Neural cell (in vitro differentiated cells): Measurements from ENCODE around the gene ZNF853. TPM values are rescaled to one million over a fixed set of nuclear protein-coding genes. Genes with fewer than 3 reads are reported as not detected.
A peak's percentile ranks its signal among the peaks of the same experiment; 100 is the strongest.
"Not testable (repeated sequence)": the region's sequence is repeated elsewhere in the genome, so short reads cannot be mapped to it uniquely, and the experiment has no call there.

ENCODE experiments used
- H2AFZ ChIP-seq: fragments of 200-600, 300-800 bp; sonication (generic), shearing (Covaris generic); 2 replicates; pipeline ENCODE4 v1.6.0; 2014; ENCODE audit warnings: low read depth, mild to moderate bottlenecking, antibody characterized with exemption, low read length, moderate library complexity
- H3F3A ChIP-seq: fragments of 200-600 bp; shearing (Covaris generic); 2 replicates; pipeline ENCODE4 v1.6.1; 2016; ENCODE audit warnings: mild to moderate bottlenecking, moderate library complexity, mixed read lengths, antibody characterized with exemption, low read length; ENCODE audit not compliant: insufficient read depth, poor library complexity, severe bottlenecking
- H3K27ac ChIP-seq: fragments of 200-600, 300-800 bp; sonication (generic), shearing (Covaris generic); 2 replicates; pipeline ENCODE4 v1.5.1; 2014; ENCODE audit warnings: mild to moderate bottlenecking, low read length, moderate library complexity
- H3K27me3 ChIP-seq: fragments of 300-800, 200-600 bp; sonication (generic), shearing (Covaris generic); 2 replicates; pipeline ENCODE4 v1.6.0; 2014; ENCODE audit warnings: mild to moderate bottlenecking, low read depth, low read length, moderate library complexity; ENCODE audit not compliant: insufficient read depth
- H3K36me3 ChIP-seq: fragments of 300-800, 200-600 bp; sonication (generic), shearing (Covaris generic); 2 replicates; pipeline ENCODE4 v1.5.1; 2014; ENCODE audit warnings: mild to moderate bottlenecking, antibody characterized with exemption, low read length, moderate library complexity; ENCODE audit not compliant: insufficient read depth
- H3K4me2 ChIP-seq: fragments of 300-800, 200-600 bp; sonication (generic), shearing (Covaris generic); 2 replicates; pipeline ENCODE4 v1.6.0; 2014; ENCODE audit warnings: mild to moderate bottlenecking, low read length
- H3K4me3 ChIP-seq: fragments of 300-800, 200-600 bp; sonication (generic), shearing (Covaris generic); 2 replicates; pipeline ENCODE4 v1.5.1; 2014; ENCODE audit warnings: mild to moderate bottlenecking, low read length, moderate library complexity
- H3K79me2 ChIP-seq: fragments of 200-600 bp; shearing (Covaris generic); replicated peaks from 2 replicates; pipeline ENCODE4 v1.6.0; 2014; ENCODE audit warnings: mild to moderate bottlenecking, low read length, moderate library complexity; ENCODE audit not compliant: insufficient read depth
- H3K9ac ChIP-seq: fragments of 300-800, 200-600 bp; sonication (generic), shearing (Covaris generic); 2 replicates; pipeline ENCODE4 v1.6.1; 2016; ENCODE audit warnings: mild to moderate bottlenecking, low read length, mixed read lengths
- H3K9me2 ChIP-seq: fragments of 200-600 bp; shearing (Covaris generic); 2 replicates; pipeline ENCODE4 v1.6.1; 2016; ENCODE audit warnings: mild to moderate bottlenecking, low read length, mixed read lengths; ENCODE audit not compliant: insufficient read depth
- H3K9me3 ChIP-seq: fragments of 200-600, 300-800 bp; sonication (generic), shearing (Covaris generic); 2 replicates; pipeline ENCODE4 v1.6.1; 2016; ENCODE audit warnings: mild to moderate bottlenecking, mixed run types, low read length, moderate library complexity, mixed read lengths
- H4K20me1 ChIP-seq: fragments of 200-600 bp; shearing (Covaris generic); 2 replicates; pipeline ENCODE4 v1.6.1; 2016; ENCODE audit warnings: mild to moderate bottlenecking, mixed run types; ENCODE audit not compliant: insufficient read depth
- CTCF ChIP-seq: fragments of 450-650 bp; IDR thresholded peaks from 2 replicates; pipeline ENCODE4 v1.5.1; 2014; ENCODE audit warnings: antibody characterized with exemption, mild to moderate bottlenecking, moderate library complexity; ENCODE audit not compliant: poor library complexity, severe bottlenecking
- EP300 ChIP-seq: fragments of 450-650 bp; conservative IDR thresholded peaks from 2 replicates; pipeline ENCODE4 v1.6.1; 2014; ENCODE audit warnings: antibody characterized with exemption, mild to moderate bottlenecking, moderate library complexity; ENCODE audit not compliant: poor library complexity, severe bottlenecking
- EZH2 ChIP-seq: fragments of 200-600, 300-800 bp; shearing (Covaris generic), sonication (generic); IDR thresholded peaks from 2 replicates; pipeline ENCODE4 v1.6.1; 2014; ENCODE audit warnings: antibody characterized with exemption, low read length, borderline replicate concordance, mild to moderate bottlenecking; ENCODE audit not compliant: insufficient read depth, poor library complexity, severe bottlenecking
- MXI1 ChIP-seq: fragments of 450-650 bp; conservative IDR thresholded peaks from 2 replicates; pipeline ENCODE4 v1.6.1; 2014; ENCODE audit warnings: antibody characterized with exemption, mild to moderate bottlenecking; ENCODE audit not compliant: poor library complexity, severe bottlenecking
- POLR2AphosphoS5 ChIP-seq: IDR thresholded peaks from 2 replicates; pipeline ENCODE4 v1.6.1; 2012
- RAD21 ChIP-seq: fragments of 450-650 bp; conservative IDR thresholded peaks from 2 replicates; pipeline ENCODE4 v1.6.1; 2014; ENCODE audit warnings: antibody characterized with exemption, mild to moderate bottlenecking, moderate library complexity
- REST ChIP-seq: IDR thresholded peaks from 2 replicates; pipeline ENCODE4 v1.6.1; 2012; ENCODE audit warnings: borderline replicate concordance
- SMC3 ChIP-seq: fragments of 450-650 bp; conservative IDR thresholded peaks from 2 replicates; pipeline ENCODE4 v1.6.1; 2014; ENCODE audit warnings: antibody characterized with exemption, mild to moderate bottlenecking, moderate library complexity; ENCODE audit not compliant: poor library complexity
- TAF1 ChIP-seq: IDR thresholded peaks from 2 replicates; pipeline ENCODE4 v1.6.1; 2012; ENCODE audit warnings: low read depth
- polyA plus RNA-seq: library from polyadenylated mRNA; depleted of rRNA; stranded (reverse); fragments of >200 nt; gene quantifications from 2 replicates; pipeline ENCODE4 v1.2.3, GENCODE V29; 2014

Gene ZNF853
- polyA plus RNA-seq, 1 donor from 2014 or later, result 8.7 TPM

GRCh38 chr7:6578114-6579084 lies 37.0 kb upstream of the ZNF853 start:
- H3K4me3 ChIP-seq, result peak overlapping the region; percentile 81
- peak overlapping the region; percentile 89 for H3K9ac ChIP-seq
- H3K27ac ChIP-seq, result no peak overlapping the region
- no peaks in the 10 kb centered on the region for H3K27me3 ChIP-seq
- no peaks in the 10 kb centered on the region for H3K9me2 ChIP-seq
- no peaks in the 10 kb centered on the region for H3K79me2 ChIP-seq
- no peaks in the 10 kb centered on the region for H3K9me3 ChIP-seq
- no peak overlapping the region for H3K4me2 ChIP-seq
- H3K36me3 ChIP-seq, result no peaks in the 10 kb centered on the region
- H3F3A ChIP-seq, result no peaks in the 10 kb centered on the region
- H4K20me1 ChIP-seq, result no peaks in the 10 kb centered on the region
- no peak for TF ChIP-seq EP300
- TF ChIP-seq TAF1, result no peak
- no peak for TF ChIP-seq REST
- no peak for TF ChIP-seq POLR2AphosphoS5
- no peak for TF ChIP-seq RAD21
- no peak for TF ChIP-seq CTCF
- TF ChIP-seq MXI1, result no peak
- TF ChIP-seq SMC3, result no peak
- no peak for TF ChIP-seq EZH2
- no peak overlapping the region for H2AFZ ChIP-seq

- no peak overlapping the region for H3K9ac ChIP-seq
- no peaks in the 10 kb centered on the region for H3K36me3 ChIP-seq
- no peaks in the 10 kb centered on the region for H3K79me2 ChIP-seq
- no peak overlapping the region for H3K4me3 ChIP-seq
- H3K9me3 ChIP-seq, result no peaks in the 10 kb centered on the region
- H3K27me3 ChIP-seq, result no peaks in the 10 kb centered on the region
- no peak overlapping the region for H3K4me2 ChIP-seq
- no peaks in the 10 kb centered on the region for H4K20me1 ChIP-seq
- TF ChIP-seq TAF1 (no peak), EZH2 (no peak), MXI1 (no peak), CTCF (no peak), SMC3 (no peak), REST (no peak), RAD21 (no peak), POLR2AphosphoS5 (no peak), EP300 (no peak)
- no peak overlapping the region for H3K27ac ChIP-seq
- no peaks in the 10 kb centered on the region for H3K9me2 ChIP-seq
- H2AFZ ChIP-seq, result no peak overlapping the region
- H3F3A ChIP-seq, result no peaks in the 10 kb centered on the region
Measured at GRCh38 chr7:6579446-6579845, 36.0 kb upstream of the ZNF853 start.

GRCh38 chr7:6585746-6586432 lies 29.5 kb upstream of the ZNF853 start:
- H3K27ac ChIP-seq, H2AFZ ChIP-seq, H3F3A ChIP-seq, H3K4me3 ChIP-seq, H3K9ac ChIP-seq, H3K36me3 ChIP-seq, H3K9me3 ChIP-seq, H4K20me1 ChIP-seq, H3K27me3 ChIP-seq, H3K79me2 ChIP-seq, H3K9me2 ChIP-seq, H3K4me2 ChIP-seq: not testable (repeated sequence)
